GM19468 (cell line): ENCODE measurements around the gene MOB3C.
"Not testable (repeated sequence)": the region's sequence is repeated elsewhere in the genome, so short reads cannot be mapped to it uniquely, and the experiment has no call there.

Source experiments
- ATAC-seq: cut with Tn5 transposase; IDR thresholded peaks from one replicate; pipeline ENCODE4 v1.9.1; 2021; ENCODE audit warnings: mild to moderate bottlenecking, moderate library complexity, moderate number of reproducible peaks; ENCODE audit not compliant: unreplicated experiment; ENCODE audit errors: extremely low read depth

Gene MOB3C

DNA sequence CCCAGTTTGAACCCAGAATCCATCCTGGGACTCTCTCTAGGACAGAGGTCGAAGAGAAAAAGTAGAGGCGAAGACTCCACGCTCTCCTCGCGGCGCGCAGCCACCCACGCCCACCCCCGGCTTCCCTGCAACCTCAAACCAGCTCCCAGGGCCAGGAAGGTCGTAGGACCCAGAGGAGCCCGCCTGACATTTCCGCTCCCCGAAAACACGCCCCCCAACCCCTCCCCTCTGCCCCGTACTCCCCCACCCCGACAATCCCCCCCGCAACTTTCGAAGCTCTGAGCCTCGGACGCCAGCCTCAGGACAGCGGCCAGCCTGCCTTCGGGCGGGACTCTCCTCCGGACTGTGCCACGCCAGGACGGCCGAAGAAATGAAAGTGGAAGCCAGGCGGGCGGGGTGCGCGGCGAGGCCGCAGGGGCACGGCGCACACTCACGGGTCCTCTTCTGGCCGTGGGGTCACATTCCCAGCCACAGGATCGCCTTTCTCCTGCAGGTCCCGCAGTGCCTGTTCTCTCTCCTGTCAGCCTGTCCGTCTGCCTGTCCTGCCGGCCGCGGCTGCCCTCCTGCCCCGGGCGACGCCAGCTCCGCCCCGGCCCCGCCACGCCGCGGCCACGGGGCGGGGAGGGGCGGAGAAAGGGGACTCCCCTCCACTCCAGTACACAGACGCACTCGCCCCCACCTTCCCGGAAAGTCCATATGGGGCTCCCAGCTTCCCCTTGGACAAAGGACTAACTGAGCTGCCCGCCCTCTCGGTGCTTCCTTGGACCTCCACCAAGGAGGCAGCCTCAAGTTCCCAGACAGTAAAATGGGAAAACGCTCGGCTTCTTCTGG, at the start of gene MOB3C:
Gene MOB3C (minus strand): TSS at position 535 of the 831 bp plus-strand sequence. CDS start 3,490 bp downstream, outside the sequence.
- peak; percentile 34 for ATAC-seq

DNA sequence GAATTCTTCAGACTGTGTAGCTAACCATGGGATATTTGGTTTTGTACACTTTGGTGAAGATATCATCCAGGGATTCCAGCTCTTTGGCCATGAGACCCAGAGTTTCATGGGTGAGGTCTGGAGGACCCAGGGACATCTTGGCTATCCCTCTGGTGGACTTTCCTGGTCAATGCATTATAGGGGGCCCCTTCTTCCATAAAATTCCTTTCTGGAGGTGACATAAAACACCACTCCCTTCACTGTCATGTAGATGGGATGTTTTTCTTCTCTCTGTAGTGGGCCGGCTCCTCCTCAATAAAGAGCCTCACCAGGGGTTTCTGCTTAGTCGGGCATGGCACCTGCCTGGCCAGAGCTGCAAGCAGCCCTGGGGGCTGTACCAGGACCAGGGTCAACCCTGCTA, 49.4 kb upstream of the MOB3C start:
- no peak for ATAC-seq

GRCh38 chr1:46662919-46663318, 46.3 kb upstream of the MOB3C start:
- ATAC-seq, result not testable (repeated sequence)

GRCh38 chr1:46660116-46660515, 43.5 kb upstream of the MOB3C start:
- peak; percentile 58 for ATAC-seq

GRCh38 chr1:46659307-46659870, 42.8 kb upstream of the MOB3C start:
- ATAC-seq, result no peak

GRCh38 chr1:46657775-46658174, 41.2 kb upstream of the MOB3C start:
- ATAC-seq, result no peak

- ATAC-seq, result no peak
Measured at GRCh38 chr1:46656643-46657042, 40.0 kb upstream of the MOB3C start.

- ATAC-seq, result no peak
Measured at GRCh38 chr1:46655848-46656247, 39.2 kb upstream of the MOB3C start.

DNA sequence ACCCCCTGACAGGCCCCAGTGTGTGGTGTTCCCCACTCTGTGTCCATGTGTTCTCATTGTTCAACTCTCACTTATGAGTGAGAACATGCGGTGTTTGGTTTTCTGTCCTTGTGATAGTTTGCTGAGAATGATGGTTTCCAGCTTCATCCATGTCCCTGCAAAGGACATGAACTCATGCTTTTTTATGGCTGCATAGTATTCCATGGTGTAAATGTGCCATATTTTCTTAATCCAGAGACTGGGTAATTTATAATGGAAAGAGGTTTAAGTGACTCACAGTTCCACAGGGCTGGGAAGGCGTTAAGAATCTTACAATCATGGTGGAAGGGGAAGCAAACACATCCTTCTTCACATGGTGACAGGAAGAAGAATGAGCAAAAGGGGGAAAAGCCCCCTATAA, 38.1 kb upstream of the MOB3C start:
- ATAC-seq, result not testable (repeated sequence)

- no peak for ATAC-seq
Measured at GRCh38 chr1:46654012-46654411, 37.4 kb upstream of the MOB3C start.

- no peak for ATAC-seq
Measured at GRCh38 chr1:46653405-46653958, 36.9 kb upstream of the MOB3C start.

GRCh38 chr1:46652321-46653100, 35.9 kb upstream of the MOB3C start:
- no peak for ATAC-seq

GRCh38 chr1:46651152-46651551, 34.5 kb upstream of the MOB3C start:
- ATAC-seq, result not testable (repeated sequence)

GRCh38 chr1:46650491-46650890, 33.9 kb upstream of the MOB3C start:
- ATAC-seq, result no peak

GRCh38 chr1:46649764-46650163, 33.2 kb upstream of the MOB3C start:
- no peak for ATAC-seq

GRCh38 chr1:46647611-46648010, 31.0 kb upstream of the MOB3C start:
- no peak for ATAC-seq

- ATAC-seq, result no peak
Measured at GRCh38 chr1:46646844-46647243, 30.2 kb upstream of the MOB3C start.

GRCh38 chr1:46646331-46646730, 29.7 kb upstream of the MOB3C start:
- no peak for ATAC-seq

DNA sequence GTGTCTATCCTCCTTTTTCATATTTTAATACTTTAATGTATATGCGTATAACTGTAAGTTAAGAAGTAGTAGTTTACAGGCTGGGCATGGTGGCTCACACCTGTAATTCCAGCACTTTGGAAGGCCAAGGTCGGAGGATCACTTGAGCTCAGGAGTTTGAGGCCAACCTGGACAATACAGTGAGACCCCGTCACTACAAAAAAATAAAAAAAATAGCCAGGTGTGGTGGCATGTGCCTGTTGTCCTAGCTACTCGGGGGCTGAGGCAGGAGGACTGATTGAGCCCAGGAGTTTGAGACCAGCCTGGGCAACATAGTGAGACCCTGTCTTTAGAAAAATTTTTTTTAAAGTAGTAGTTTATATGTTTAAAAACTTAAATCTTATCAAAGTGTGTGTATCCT, 29.2 kb upstream of the MOB3C start:
- ATAC-seq, result no peak

- ATAC-seq, result no peak
Measured at GRCh38 chr1:46643368-46643775, 26.8 kb upstream of the MOB3C start.
